ENCODE measurements around the gene NEDD4L. TPM values are rescaled to one million over a fixed set of nuclear protein-coding genes. Genes with fewer than 3 reads are reported as not detected.

The NEDD4L gene
- total and polyA plus RNA-seq, 10 of the 15 experiments (the other 5 are each of a cell fraction or from before 2014, with no cell fraction given): 7.4 to 24.0 (median 17.7) TPM

DNA sequence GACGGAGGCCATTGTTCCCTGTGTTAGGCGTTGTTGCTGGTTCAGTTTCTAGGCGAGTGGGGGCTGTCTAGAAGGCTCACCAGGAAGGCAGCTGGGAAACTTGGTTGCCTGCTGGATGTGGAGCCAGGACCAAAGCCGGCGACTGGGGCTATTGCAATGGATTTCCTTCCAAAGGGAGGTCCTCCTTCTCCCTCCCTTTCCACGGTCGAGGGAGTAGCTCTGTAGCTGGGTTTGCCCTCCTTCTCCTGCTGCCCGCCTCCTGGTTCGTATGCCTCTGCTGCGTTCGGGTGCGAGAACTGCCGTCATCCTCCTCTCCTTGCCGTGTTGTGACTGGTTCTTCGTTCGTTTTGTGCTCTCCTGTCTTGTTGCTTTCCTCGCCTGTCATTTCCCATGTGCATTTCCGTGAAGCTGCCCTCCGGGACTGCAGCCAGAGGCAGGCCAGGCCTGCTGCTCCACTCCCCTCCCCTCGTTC is 203.4 kb downstream of the NEDD4L start:
- Histone ChIP-seq H4K20me1 (ENCODE audit: control insufficient read depth, insufficient read depth) (no peaks in the 10 kb centered on the region), H3K9ac (ENCODE audit: control insufficient read depth, insufficient read depth, low read length) (no peak overlapping the region), H3K4me1 (ENCODE audit: control insufficient read depth, insufficient read depth, low read length) (no peaks in the 10 kb centered on the region), H3K36me3 (ENCODE audit: control insufficient read depth in 2 of 2, insufficient read depth in 2 of 2, low read length in 1 of 2) (no peaks in the 10 kb centered on the region), H3K79me2 (ENCODE audit: control insufficient read depth, insufficient read depth, low read length) (no peaks in the 10 kb centered on the region), H2AFZ (ENCODE audit: control insufficient read depth, low read depth, low read length) (no peak overlapping the region), H3K4me3 (no peak overlapping the region), H3K4me2 (ENCODE audit: control insufficient read depth, insufficient read depth) (no peak overlapping the region), H3K9me3 (replicated peaks; ENCODE audit: control insufficient read depth, insufficient read depth, low read length) (no peaks in the 10 kb centered on the region), H3K27ac (ENCODE audit: control insufficient read depth, insufficient read depth) (no peak overlapping the region), H3K27me3 (replicated peaks in 1 of 2; ENCODE audit: control insufficient read depth in 2 of 2, insufficient read depth in 2 of 2, low read length in 1 of 2) (no peaks in the 10 kb centered on the region)
- TF ChIP-seq BACH1 (IDR thresholded peaks at IDR 0.05; ENCODE audit: borderline replicate concordance): no peak
- TF ChIP-seq, protein P1, sequence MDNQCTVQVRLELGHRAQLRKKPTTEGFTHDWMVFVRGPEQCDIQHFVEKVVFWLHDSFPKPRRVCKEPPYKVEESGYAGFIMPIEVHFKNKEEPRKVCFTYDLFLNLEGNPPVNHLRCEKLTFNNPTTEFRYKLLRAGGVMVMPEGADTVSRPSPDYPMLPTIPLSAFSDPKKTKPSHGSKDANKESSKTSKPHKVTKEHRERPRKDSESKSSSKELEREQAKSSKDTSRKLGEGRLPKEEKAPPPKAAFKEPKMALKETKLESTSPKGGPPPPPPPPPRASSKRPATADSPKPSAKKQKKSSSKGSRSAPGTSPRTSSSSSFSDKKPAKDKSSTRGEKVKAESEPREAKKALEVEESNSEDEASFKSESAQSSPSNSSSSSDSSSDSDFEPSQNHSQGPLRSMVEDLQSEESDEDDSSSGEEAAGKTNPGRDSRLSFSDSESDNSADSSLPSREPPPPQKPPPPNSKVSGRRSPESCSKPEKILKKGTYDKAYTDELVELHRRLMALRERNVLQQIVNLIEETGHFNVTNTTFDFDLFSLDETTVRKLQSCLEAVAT (IDR thresholded peaks at IDR 0.05): no peak
- TF ChIP-seq TBL1XR1 (IDR thresholded peaks at IDR 0.05; ENCODE audit: low read depth, low read length): no peak
- TF ChIP-seq, protein P2, sequence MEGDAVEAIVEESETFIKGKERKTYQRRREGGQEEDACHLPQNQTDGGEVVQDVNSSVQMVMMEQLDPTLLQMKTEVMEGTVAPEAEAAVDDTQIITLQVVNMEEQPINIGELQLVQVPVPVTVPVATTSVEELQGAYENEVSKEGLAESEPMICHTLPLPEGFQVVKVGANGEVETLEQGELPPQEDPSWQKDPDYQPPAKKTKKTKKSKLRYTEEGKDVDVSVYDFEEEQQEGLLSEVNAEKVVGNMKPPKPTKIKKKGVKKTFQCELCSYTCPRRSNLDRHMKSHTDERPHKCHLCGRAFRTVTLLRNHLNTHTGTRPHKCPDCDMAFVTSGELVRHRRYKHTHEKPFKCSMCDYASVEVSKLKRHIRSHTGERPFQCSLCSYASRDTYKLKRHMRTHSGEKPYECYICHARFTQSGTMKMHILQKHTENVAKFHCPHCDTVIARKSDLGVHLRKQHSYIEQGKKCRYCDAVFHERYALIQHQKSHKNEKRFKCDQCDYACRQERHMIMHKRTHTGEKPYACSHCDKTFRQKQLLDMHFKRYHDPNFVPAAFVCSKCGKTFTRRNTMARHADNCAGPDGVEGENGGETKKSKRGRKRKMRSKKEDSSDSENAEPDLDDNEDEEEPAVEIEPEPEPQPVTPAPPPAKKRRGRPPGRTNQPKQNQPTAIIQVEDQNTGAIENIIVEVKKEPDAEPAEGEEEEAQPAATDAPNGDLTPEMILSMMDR (IDR thresholded peaks at IDR 0.05 in 2 of 3, conservative IDR thresholded peaks at IDR 0.05 in 1 of 3; ENCODE audit: control insufficient read depth in 2 of 3, extremely low read depth in 1 of 3, insufficient read depth in 1 of 3, low read depth in 3 of 3, low read length in 3 of 3): no peak
- no peak for TF ChIP-seq NR2C1 (IDR thresholded peaks at IDR 0.05)
- 72% methylated on average over 19 of the region's 20 CpGs for WGBS (ENCODE audit: insufficient coverage, insufficient replicate concordance, low lambda C conversion rate, missing lambda C conversion rate)
- BruUV-seq (replicated peaks): no TSS peak
- SMC1A ChIA-PET (ENCODE audit: uncharacterized antibody, unreplicated experiment): interaction anchor here (0.7 to 2.1 kb wide), 3 partner anchors 10 to 24 kb away, joined by 3 to 8 read pairs (median 3); no protein-coding TSS in a partner anchor
- FAIRE-seq: no peak
- intact Hi-C loops (cut with micrococcal nuclease; ENCODE audit: unreplicated experiment): no loop called here
- CTCF ChIA-PET: no interaction called here
- RAD21 ChIA-PET (ENCODE audit: unreplicated experiment): no interaction called here
- ATAC-seq: no peak
- DNase-seq (ENCODE audit: low read depth, low spot score): no peak
- in situ Hi-C loops (cut with MboI): no loop called here
- POLR2A ChIA-PET: interaction anchor here (1.1 kb wide), 2 partner anchors 16 to 55 kb away, joined by 3 read pairs; no protein-coding TSS in a partner anchor
